ENCODE results near the gene AATK.

AATK gene

GRCh38 chr17:81191116-81191515 lies 25.1 kb upstream of the AATK start:
- Histone ChIP-seq H3K27ac (ENCODE audit: low read depth, low read length) (no peak overlapping the region), H3K4me1 (ENCODE audit: control insufficient read depth, low read depth, low read length) (no peaks in the 10 kb centered on the region), H3K4me3 (ENCODE audit: low read length) (no peak overlapping the region), H2BK15ac (replicated peaks; ENCODE audit: low read depth) (no peak overlapping the region), H3K36me3 (ENCODE audit: control insufficient read depth, insufficient read depth, low read length) (no peaks in the 10 kb centered on the region), H2BK5ac (ENCODE audit: low read length) (no peak overlapping the region), H4K8ac (ENCODE audit: low read depth, low read length) (no peak overlapping the region), H4K5ac (ENCODE audit: low read length) (no peak overlapping the region), H3K4me2 (ENCODE audit: low read length) (no peak overlapping the region), H3K79me1 (ENCODE audit: low read length) (no peaks in the 10 kb centered on the region), H3K9ac (ENCODE audit: low read length) (no peak overlapping the region), H3K79me2 (ENCODE audit: control insufficient read depth, insufficient read depth, low read length) (no peaks in the 10 kb centered on the region), H3K18ac (ENCODE audit: low read length) (no peak overlapping the region), H3K27me3 (ENCODE audit: insufficient read depth, low read length, poor library complexity) (no peaks in the 10 kb centered on the region), H2AK5ac (ENCODE audit: low read length) (no peak overlapping the region), H3K4ac (ENCODE audit: low read depth, low read length) (no peak overlapping the region), H3K56ac (ENCODE audit: low read length) (no peak overlapping the region), H3K23ac (ENCODE audit: low read length) (no peak overlapping the region), H2BK120ac (ENCODE audit: low read depth, low read length) (no peak overlapping the region)
- WGBS (ENCODE audit: extremely low coverage, insufficient coverage, low lambda C conversion rate): no CpG with 5 or more reads among the region's 20 CpGs
- no peak for DNase-seq

- Histone ChIP-seq H3K79me1 (ENCODE audit: low read length) (no peaks in the 10 kb centered on the region), H4K5ac (ENCODE audit: low read length) (no peak overlapping the region), H3K18ac (ENCODE audit: low read length) (no peak overlapping the region), H3K56ac (ENCODE audit: low read length) (no peak overlapping the region), H3K27me3 (ENCODE audit: insufficient read depth, low read length, poor library complexity) (no peaks in the 10 kb centered on the region), H2AK5ac (ENCODE audit: low read length) (no peak overlapping the region), H4K8ac (ENCODE audit: low read depth, low read length) (no peak overlapping the region), H2BK120ac (ENCODE audit: low read depth, low read length) (no peak overlapping the region), H3K4ac (ENCODE audit: low read depth, low read length) (no peak overlapping the region), H3K4me3 (ENCODE audit: low read length) (no peak overlapping the region), H3K4me2 (ENCODE audit: low read length) (no peak overlapping the region), H3K36me3 (ENCODE audit: control insufficient read depth, insufficient read depth, low read length) (no peaks in the 10 kb centered on the region), H3K9ac (ENCODE audit: low read length) (no peak overlapping the region), H3K4me1 (ENCODE audit: control insufficient read depth, low read depth, low read length) (no peaks in the 10 kb centered on the region), H3K23ac (ENCODE audit: low read length) (no peak overlapping the region), H3K79me2 (ENCODE audit: control insufficient read depth, insufficient read depth, low read length) (no peaks in the 10 kb centered on the region), H2BK5ac (ENCODE audit: low read length) (no peak overlapping the region), H3K27ac (ENCODE audit: low read depth, low read length) (no peak overlapping the region), H2BK15ac (replicated peaks; ENCODE audit: low read depth) (no peak overlapping the region)
- no peak for DNase-seq
- no CpG with 5 or more reads among the region's 28 CpGs for WGBS (ENCODE audit: extremely low coverage, insufficient coverage, low lambda C conversion rate)
Observed at GRCh38 chr17:81190591-81190990, 24.6 kb upstream of the AATK start.

GRCh38 chr17:81189670-81190530 lies 23.9 kb upstream of the AATK start:
- Histone ChIP-seq H3K18ac (ENCODE audit: low read length) (no peak overlapping the region), H2AK5ac (ENCODE audit: low read length) (no peak overlapping the region), H4K8ac (ENCODE audit: low read depth, low read length) (no peak overlapping the region), H3K36me3 (ENCODE audit: control insufficient read depth, insufficient read depth, low read length) (no peaks in the 10 kb centered on the region), H3K23ac (ENCODE audit: low read length) (no peak overlapping the region), H3K27me3 (ENCODE audit: insufficient read depth, low read length, poor library complexity) (no peaks in the 10 kb centered on the region), H3K4me3 (ENCODE audit: low read length) (no peak overlapping the region), H3K9ac (ENCODE audit: low read length) (no peak overlapping the region), H3K4me2 (ENCODE audit: low read length) (no peak overlapping the region), H3K79me2 (ENCODE audit: control insufficient read depth, insufficient read depth, low read length) (no peaks in the 10 kb centered on the region), H3K79me1 (ENCODE audit: low read length) (no peaks in the 10 kb centered on the region), H3K4ac (ENCODE audit: low read depth, low read length) (no peak overlapping the region), H2BK15ac (replicated peaks; ENCODE audit: low read depth) (no peak overlapping the region), H3K4me1 (ENCODE audit: control insufficient read depth, low read depth, low read length) (no peaks in the 10 kb centered on the region), H2BK5ac (ENCODE audit: low read length) (no peak overlapping the region), H3K27ac (ENCODE audit: low read depth, low read length) (no peak overlapping the region), H3K56ac (ENCODE audit: low read length) (no peak overlapping the region), H4K5ac (ENCODE audit: low read length) (no peak overlapping the region), H2BK120ac (ENCODE audit: low read depth, low read length) (no peak overlapping the region)
- WGBS (ENCODE audit: extremely low coverage, insufficient coverage, low lambda C conversion rate): no CpG with 5 or more reads among the region's 27 CpGs
- peak; percentile 21 for DNase-seq

GRCh38 chr17:81189016-81189415 lies 23.0 kb upstream of the AATK start:
- no peak for DNase-seq
- Histone ChIP-seq H2BK120ac (ENCODE audit: low read depth, low read length) (no peak overlapping the region), H3K27ac (ENCODE audit: low read depth, low read length) (no peak overlapping the region), H3K18ac (ENCODE audit: low read length) (no peak overlapping the region), H4K5ac (ENCODE audit: low read length) (no peak overlapping the region), H3K56ac (ENCODE audit: low read length) (no peak overlapping the region), H3K4me2 (ENCODE audit: low read length) (no peak overlapping the region), H2AK5ac (ENCODE audit: low read length) (no peak overlapping the region), H3K27me3 (ENCODE audit: insufficient read depth, low read length, poor library complexity) (no peaks in the 10 kb centered on the region), H3K23ac (ENCODE audit: low read length) (no peak overlapping the region), H3K79me1 (ENCODE audit: low read length) (no peaks in the 10 kb centered on the region), H3K4me3 (ENCODE audit: low read length) (no peak overlapping the region), H4K8ac (ENCODE audit: low read depth, low read length) (no peak overlapping the region), H3K9ac (ENCODE audit: low read length) (no peak overlapping the region), H3K4ac (ENCODE audit: low read depth, low read length) (no peak overlapping the region), H3K36me3 (ENCODE audit: control insufficient read depth, insufficient read depth, low read length) (no peaks in the 10 kb centered on the region), H2BK5ac (ENCODE audit: low read length) (no peak overlapping the region), H2BK15ac (replicated peaks; ENCODE audit: low read depth) (no peak overlapping the region), H3K79me2 (ENCODE audit: control insufficient read depth, insufficient read depth, low read length) (no peaks in the 10 kb centered on the region), H3K4me1 (ENCODE audit: control insufficient read depth, low read depth, low read length) (no peaks in the 10 kb centered on the region)
- no CpG with 5 or more reads among the region's 7 CpGs for WGBS (ENCODE audit: extremely low coverage, insufficient coverage, low lambda C conversion rate)

GRCh38 chr17:81188491-81188840 lies 22.4 kb upstream of the AATK start:
- Histone ChIP-seq H3K4me3 (ENCODE audit: low read length) (no peak overlapping the region), H2BK15ac (replicated peaks; ENCODE audit: low read depth) (no peak overlapping the region), H2AK5ac (ENCODE audit: low read length) (no peak overlapping the region), H2BK120ac (ENCODE audit: low read depth, low read length) (no peak overlapping the region), H3K4me1 (ENCODE audit: control insufficient read depth, low read depth, low read length) (no peaks in the 10 kb centered on the region), H3K79me1 (ENCODE audit: low read length) (no peaks in the 10 kb centered on the region), H3K79me2 (ENCODE audit: control insufficient read depth, insufficient read depth, low read length) (no peaks in the 10 kb centered on the region), H3K36me3 (ENCODE audit: control insufficient read depth, insufficient read depth, low read length) (no peaks in the 10 kb centered on the region), H3K9ac (ENCODE audit: low read length) (no peak overlapping the region), H3K18ac (ENCODE audit: low read length) (no peak overlapping the region), H3K4ac (ENCODE audit: low read depth, low read length) (no peak overlapping the region), H3K23ac (ENCODE audit: low read length) (no peak overlapping the region), H2BK5ac (ENCODE audit: low read length) (no peak overlapping the region), H4K5ac (ENCODE audit: low read length) (no peak overlapping the region), H4K8ac (ENCODE audit: low read depth, low read length) (no peak overlapping the region), H3K56ac (ENCODE audit: low read length) (no peak overlapping the region), H3K4me2 (ENCODE audit: low read length) (no peak overlapping the region), H3K27ac (ENCODE audit: low read depth, low read length) (no peak overlapping the region), H3K27me3 (ENCODE audit: insufficient read depth, low read length, poor library complexity) (no peaks in the 10 kb centered on the region)
- WGBS (ENCODE audit: extremely low coverage, insufficient coverage, low lambda C conversion rate): no CpG with 5 or more reads among the region's 12 CpGs
- DNase-seq: no peak

Measured in mesendoderm (in vitro differentiated cells).